IPS DF 4.7 (cell line): ENCODE data around the gene ZFP91.
A peak's percentile ranks its signal among the peaks of the same experiment; 100 is the strongest.

ENCODE experiments used
- DNase-seq: peaks from one replicate; pipeline ENCODE4 v3.0.0-alpha.2; 2013; ENCODE audit warnings: low spot score; ENCODE audit errors: extremely low read depth

The ZFP91 gene

GRCh38 chr11:58628446-58628845 is 49.6 kb downstream of the ZFP91 start:
- DNase-seq, result no peak

GRCh38 chr11:58629857-58630256 is 51.0 kb downstream of the ZFP91 start:
- peak; percentile 44 for DNase-seq

GRCh38 chr11:58631378-58631777 is 52.5 kb downstream of the ZFP91 start:
- DNase-seq, result no peak

- no peak for DNase-seq
These were observed 53.6 kb downstream of the ZFP91 start for GRCh38 chr11:58632510-58632909.

GRCh38 chr11:58636587-58636986 is 57.7 kb downstream of the ZFP91 start:
- no peak for DNase-seq

GRCh38 chr11:58637371-58637770 is 58.5 kb downstream of the ZFP91 start:
- no peak for DNase-seq

GRCh38 chr11:58639103-58639502 is 60.2 kb downstream of the ZFP91 start:
- DNase-seq, result no peak

GRCh38 chr11:58639669-58640068 is 60.8 kb downstream of the ZFP91 start:
- no peak for DNase-seq

- DNase-seq, result no peak
These were observed 61.6 kb downstream of the ZFP91 start for GRCh38 chr11:58640386-58641023.

GRCh38 chr11:58641341-58641740 is 62.5 kb downstream of the ZFP91 start:
- no peak for DNase-seq

GRCh38 chr11:58641803-58642581 is 63.1 kb downstream of the ZFP91 start:
- no peak for DNase-seq

- DNase-seq, result no peak
These were observed 67.0 kb downstream of the ZFP91 start for GRCh38 chr11:58645854-58646253.

- DNase-seq, result no peak
These were observed 68.4 kb downstream of the ZFP91 start for GRCh38 chr11:58647141-58647699.

GRCh38 chr11:58647866-58648265 is 69.0 kb downstream of the ZFP91 start:
- DNase-seq, result no peak

- DNase-seq, result no peak
These were observed 70.8 kb downstream of the ZFP91 start for GRCh38 chr11:58649623-58650022.

- no peak for DNase-seq
These were observed 71.6 kb downstream of the ZFP91 start for GRCh38 chr11:58650496-58650895.

- DNase-seq, result no peak
These were observed 73.9 kb downstream of the ZFP91 start for GRCh38 chr11:58652726-58653280.

- peak; percentile 53 for DNase-seq
These were observed 75.4 kb downstream of the ZFP91 start for GRCh38 chr11:58654079-58654907.

GRCh38 chr11:58654908-58655296 is 76.0 kb downstream of the ZFP91 start:
- DNase-seq, result no peak

GRCh38 chr11:58656348-58656747 is 77.5 kb downstream of the ZFP91 start:
- DNase-seq, result no peak

GRCh38 chr11:58658623-58659022 is 79.8 kb downstream of the ZFP91 start:
- no peak for DNase-seq

GRCh38 chr11:58659404-58659803 is 80.5 kb downstream of the ZFP91 start:
- no peak for DNase-seq
